ENCODE measurements around the gene GPX7.
A peak's percentile ranks its signal among the peaks of the same experiment; 100 is the strongest.

GPX7 gene

DNA sequence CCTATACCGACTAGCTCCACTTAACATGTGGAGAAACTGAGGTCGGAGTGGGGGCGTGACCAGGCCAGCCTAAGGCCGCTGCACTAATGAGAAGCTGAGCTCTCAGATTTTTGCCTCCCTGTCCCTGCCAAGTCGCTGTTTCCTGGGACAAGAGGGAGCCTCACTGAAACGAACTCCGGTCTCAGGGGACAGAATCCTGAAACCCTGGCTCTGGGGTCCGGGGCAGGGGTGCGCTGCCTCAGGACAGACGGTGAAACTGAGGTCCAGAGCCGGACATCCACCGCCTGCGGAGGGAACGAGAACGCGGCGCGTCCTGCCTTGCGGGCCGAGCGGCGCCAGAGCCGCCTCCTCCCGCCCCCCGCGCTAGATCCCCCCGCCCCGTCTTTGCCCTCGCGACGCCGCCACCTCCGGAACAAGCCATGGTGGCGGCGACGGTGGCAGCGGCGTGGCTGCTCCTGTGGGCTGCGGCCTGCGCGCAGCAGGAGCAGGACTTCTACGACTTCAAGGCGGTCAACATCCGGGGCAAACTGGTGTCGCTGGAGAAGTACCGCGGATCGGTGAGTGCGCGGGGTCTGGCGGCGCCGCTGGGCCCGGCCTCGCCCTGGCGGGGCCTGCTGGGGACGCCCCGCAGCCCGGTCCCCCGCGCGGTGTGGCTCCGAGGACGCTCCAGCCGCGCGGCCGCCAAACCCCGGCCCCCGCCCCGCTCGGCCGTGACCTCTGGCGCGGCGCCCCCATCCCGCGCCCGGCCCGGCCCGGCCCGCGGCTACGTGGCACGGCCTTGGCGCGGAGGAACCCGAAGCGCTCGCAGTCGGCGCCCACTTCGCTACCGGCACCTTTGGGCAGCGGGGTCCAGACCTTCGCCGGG lies at the start of gene GPX7:
Gene GPX7 (plus strand): TSS at position 381 of the 865 bp plus-strand sequence. CDS start 39 bp downstream, at position 420.
- TF ChIP-seq CTCF (IDR thresholded peaks at IDR 0.05; ENCODE audit: low read depth, low read length, missing control alignments), result no peak
- in situ Hi-C loops (cut with HindIII; ENCODE audit: low sequenced_read_pairs), result no loop called here

GRCh38 chr1:52552505-52553361 lies 49.4 kb upstream of the GPX7 start, which contains the start of gene TUT4:
Gene TUT4, minus strand, starts transcription at chr1:52553092. Its CDS starts 26,812 bp downstream, at chr1:52526280.
- in situ Hi-C loops (cut with HindIII; ENCODE audit: low sequenced_read_pairs), result no loop called here
- TF ChIP-seq CTCF (IDR thresholded peaks at IDR 0.05; ENCODE audit: low read depth, low read length, missing control alignments), result peak; percentile 7
- DNase-seq (ENCODE audit: low read depth), result peak; percentile 70
- H3K4me3 ChIP-seq (ENCODE audit: low read depth, low read length), result peak within 1 kb of the TSS; percentile 78

More for the DNA sequence above, at the start of gene GPX7:
- H3K4me3 ChIP-seq (ENCODE audit: low read depth, low read length), result peak within 1 kb of the TSS; percentile 42
- no peak for DNase-seq (ENCODE audit: low read depth)

DNA sequence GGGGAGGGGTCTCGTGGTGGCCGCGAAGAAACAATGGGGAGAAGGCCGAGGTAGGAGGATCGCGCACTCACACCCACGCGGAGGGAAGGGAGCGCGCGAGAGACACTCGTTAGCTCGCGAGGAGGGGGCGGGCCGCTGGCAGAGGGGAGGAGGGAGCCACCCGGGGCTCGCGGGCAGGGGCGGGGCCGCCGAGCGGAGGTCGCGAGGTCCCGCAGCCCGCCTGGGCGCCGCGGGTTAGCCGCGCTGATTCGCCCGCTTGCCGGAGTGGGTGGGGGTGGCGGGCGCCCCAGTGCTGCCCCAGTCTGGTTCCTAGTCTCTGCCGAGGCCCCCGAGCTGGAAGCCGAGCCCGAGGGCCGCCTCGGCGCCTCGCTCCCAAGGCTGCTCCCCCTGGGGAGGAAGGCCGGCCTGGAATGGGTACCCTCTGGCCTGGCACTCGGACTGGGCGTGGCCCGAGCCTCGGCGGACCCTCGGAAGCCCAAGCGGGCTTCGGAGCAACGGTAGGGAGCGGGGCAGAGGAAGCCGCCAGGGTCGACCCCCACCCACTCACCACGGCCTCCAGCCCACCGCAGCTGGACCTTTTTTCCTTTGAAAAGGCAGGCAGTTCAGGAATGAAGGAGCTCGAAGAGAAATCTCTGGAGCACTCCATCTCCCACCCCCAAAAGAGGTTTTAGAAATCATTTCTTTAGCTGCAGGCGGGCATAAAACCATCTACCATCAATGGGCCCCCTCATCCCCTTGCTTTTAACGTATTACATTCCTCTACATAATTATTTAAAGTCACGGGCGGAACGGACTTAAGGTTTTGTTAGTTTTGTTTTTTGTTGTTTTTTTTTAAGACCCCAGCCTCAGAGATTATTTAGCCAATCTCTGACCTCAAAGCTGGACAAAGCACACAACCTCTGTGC lies 48.6 kb upstream of the GPX7 start:
- TF ChIP-seq CTCF (IDR thresholded peaks at IDR 0.05; ENCODE audit: low read depth, low read length, missing control alignments), result no peak
- in situ Hi-C loops (cut with HindIII; ENCODE audit: low sequenced_read_pairs), result no loop called here
- DNase-seq (ENCODE audit: low read depth), result peak; percentile 73
- peak overlapping the region; percentile 78 for H3K4me3 ChIP-seq (ENCODE audit: low read depth, low read length)

- TF ChIP-seq CTCF (IDR thresholded peaks at IDR 0.05; ENCODE audit: low read depth, low read length, missing control alignments), result no peak
- in situ Hi-C loops (cut with HindIII; ENCODE audit: low sequenced_read_pairs), result no loop called here
- DNase-seq (ENCODE audit: low read depth), result no peak
- H3K4me3 ChIP-seq (ENCODE audit: low read depth, low read length), result peak overlapping the region; percentile 78
These were observed 47.9 kb upstream of the GPX7 start for GRCh38 chr1:52554267-52554640.

DNA sequence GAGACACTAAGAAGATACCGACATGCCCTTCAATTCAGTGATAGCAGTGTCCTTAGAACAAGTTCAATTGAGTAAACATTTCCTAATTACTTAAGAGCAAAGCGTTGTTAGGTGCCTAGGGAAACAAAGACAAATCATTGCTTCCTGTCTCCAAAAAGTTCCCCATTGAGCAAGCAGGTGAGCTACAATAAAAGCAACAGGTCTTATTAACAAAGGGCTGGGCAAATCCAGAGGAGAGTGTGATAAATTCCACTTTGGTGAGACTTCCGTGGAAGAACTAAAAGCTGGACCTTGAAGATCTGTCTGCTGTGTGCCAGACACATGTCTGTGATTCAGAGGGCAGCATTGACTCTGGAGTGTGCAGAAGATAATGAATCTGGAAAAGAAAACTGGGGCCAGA lies 47.4 kb upstream of the GPX7 start:
- no peak overlapping the region for H3K4me3 ChIP-seq (ENCODE audit: low read depth, low read length)
- DNase-seq (ENCODE audit: low read depth), result no peak

More for the DNA sequence above, 47.4 kb upstream of the GPX7 start:
- in situ Hi-C loops (cut with HindIII; ENCODE audit: low sequenced_read_pairs), result no loop called here
- TF ChIP-seq CTCF (IDR thresholded peaks at IDR 0.05; ENCODE audit: low read depth, low read length, missing control alignments), result no peak

Data from astrocyte of the cerebellum (primary cell).